Ishikawa (cell line): ENCODE data around the gene ZNF518A.

Experiments
- CEBPB ChIP-seq: IDR thresholded peaks from 2 replicates; pipeline ENCODE4 v1.6.1; 2012
- CREB1 ChIP-seq: IDR thresholded peaks from 2 replicates; pipeline ENCODE4 v1.6.1; 2012; ENCODE audit warnings: low read depth
- EGR1 ChIP-seq: IDR thresholded peaks from 2 replicates; pipeline ENCODE4 v1.6.1; 2012
- EP300 ChIP-seq: IDR thresholded peaks from 2 replicates; pipeline ENCODE4 v1.6.1; 2012; ENCODE audit warnings: borderline replicate concordance
- FOXM1 ChIP-seq: IDR thresholded peaks from 2 replicates; pipeline ENCODE4 v1.6.1; 2012; ENCODE audit warnings: low read depth, borderline replicate concordance
- MAX ChIP-seq: IDR thresholded peaks from 2 replicates; pipeline ENCODE4 v1.6.1; 2012
- NFIC ChIP-seq: IDR thresholded peaks from 2 replicates; pipeline ENCODE4 v1.6.1; 2012
- RAD21 ChIP-seq: IDR thresholded peaks from 2 replicates; pipeline ENCODE4 v1.6.1; 2012; ENCODE audit warnings: low read depth
- REST ChIP-seq: IDR thresholded peaks from 2 replicates; pipeline ENCODE4 v1.6.1; 2012; ENCODE audit warnings: low read depth, mild to moderate bottlenecking
- TCF12 ChIP-seq: IDR thresholded peaks from 2 replicates; pipeline ENCODE4 v1.6.1; 2012; ENCODE audit warnings: low read depth
- TEAD4 ChIP-seq: IDR thresholded peaks from 2 replicates; pipeline ENCODE4 v1.6.1; 2012
- USF1 ChIP-seq: IDR thresholded peaks from 2 replicates; pipeline ENCODE4 v1.6.1; 2012
- YY1 ChIP-seq: IDR thresholded peaks from 2 replicates; pipeline ENCODE4 v1.6.1; 2012; ENCODE audit warnings: low read depth
- ZBTB7A ChIP-seq: IDR thresholded peaks from 2 replicates; pipeline ENCODE4 v1.6.1; 2012; ENCODE audit warnings: low read depth

The ZNF518A gene

GRCh38 chr10:96136810-96137209, 6.7 kb downstream of the ZNF518A start:
- no peak for TF ChIP-seq RAD21
- no peak for TF ChIP-seq ZBTB7A
- TF ChIP-seq YY1, result no peak
- TF ChIP-seq CREB1, result no peak
- TF ChIP-seq TEAD4, result no peak
- TF ChIP-seq REST, result no peak
- TF ChIP-seq USF1, result no peak
- no peak for TF ChIP-seq FOXM1

GRCh38 chr10:96137567-96137966, 7.5 kb downstream of the ZNF518A start:
- TF ChIP-seq YY1 (no peak), NFIC (no peak), TCF12 (no peak), RAD21 (no peak), REST (no peak), EGR1 (no peak), FOXM1 (no peak), MAX (no peak)

GRCh38 chr10:96138102-96138501, 8.0 kb downstream of the ZNF518A start:
- TF ChIP-seq TCF12, result no peak
- no peak for TF ChIP-seq TEAD4
- no peak for TF ChIP-seq REST
- TF ChIP-seq EP300, result no peak
- TF ChIP-seq EGR1, result no peak

GRCh38 chr10:96152437-96152836, 22.3 kb downstream of the ZNF518A start:
- no peak for TF ChIP-seq YY1

- TF ChIP-seq NFIC, result no peak
- no peak for TF ChIP-seq USF1
- no peak for TF ChIP-seq REST
- TF ChIP-seq ZBTB7A, result no peak
- no peak for TF ChIP-seq FOXM1
- TF ChIP-seq RAD21, result no peak
- TF ChIP-seq EGR1, result no peak
- TF ChIP-seq TCF12, result no peak
- TF ChIP-seq EP300, result no peak
- no peak for TF ChIP-seq CREB1
- TF ChIP-seq CEBPB, result no peak
- no peak for TF ChIP-seq TEAD4
Observed at GRCh38 chr10:96153070-96153469, 23.0 kb downstream of the ZNF518A start.
